K562 (cell line): Measurements from ENCODE around the gene FAM124B. TPM values are rescaled to one million over a fixed set of nuclear protein-coding genes. Genes with fewer than 3 reads are reported as not detected.

Source experiments
- ATAC-seq: fragments of 200-7000 bp; cut with Tn5 transposase; 3 replicates; pipeline ENCODE4 v1.9.1; 2020; ENCODE audit warnings: moderate library complexity
- BruUV-seq: library from RNA; stranded (reverse); fragments of 400-500 nt; replicated peaks from 2 replicates; lab custom pipeline; 2021; lab: Mats Ljungman, UMichigan
- CTCF ChIA-PET: fragments of 300-600 bp; formaldehyde crosslinking; extraction: SDS; loops from one replicate; lab custom pipeline; 2021; ENCODE audit warnings: low intra/inter-chr PET ratio; lab: Yijun Ruan, JAX
- POLR2A ChIA-PET: fragments of 300-600, 350-650 bp; sonication (Branson Sonifier 250); formaldehyde crosslinking; extraction: SDS; loops from one replicate; lab custom pipeline; 2021; ENCODE audit warnings: antibody characterized with exemption, inconsistent platforms; lab: Yijun Ruan, JAX
- DNase-seq, 4 experiments: peaks; one replicate each; pipeline versions ENCODE4 v3.0.0 to v3.0.0-alpha.2; 2011 to 2018; ENCODE audit warnings: low spot score in 3 of 4, mixed read lengths in 3 of 4; ENCODE audit errors: extremely low read depth in 1 of 4
- FAIRE-seq: peaks from 2 replicates; lab custom pipeline; 2011; peaks lifted over from hg19 to GRCh38; lab: Jason Lieb, UNC
- H2AFZ ChIP-seq: 2 replicates; pipeline ENCODE4 v1.6.0; 2011; ENCODE audit warnings: low read depth, low read length, control low read depth, inconsistent platforms
- H3K27ac ChIP-seq: fragments of 200-600 bp; 3 replicates; pipeline ENCODE4 v1.8.0; 2011; ENCODE audit warnings: low read depth, mild to moderate bottlenecking, control low read depth, inconsistent platforms, low read length, moderate library complexity, mixed read lengths; ENCODE audit errors: extremely low read depth
- H3K27me3 ChIP-seq, 2 experiments: fragments of 300-600 bp in 1 of 2; 2 replicates in 1 of 2; 3 replicates in 1 of 2; pipeline versions ENCODE4 v1.6.0 to v1.8.0; 2011; ENCODE audit warnings: inconsistent platforms in 2 of 2, low read length in 2 of 2, mild to moderate bottlenecking in 1 of 2, mixed read lengths in 1 of 2, moderate library complexity in 1 of 2; ENCODE audit not compliant: control insufficient read depth in 2 of 2, insufficient read depth in 2 of 2
- H3K36me3 ChIP-seq: fragments of 300-600 bp; 3 replicates; pipeline ENCODE4 v1.8.0; 2011; ENCODE audit warnings: mild to moderate bottlenecking, low read length, inconsistent platforms; ENCODE audit not compliant: control insufficient read depth, insufficient read depth
- H3K4me1 ChIP-seq, 2 experiments: fragments of 200-600 bp in 1 of 2; replicated peaks in 1 of 2; 2 replicates in 1 of 2; 3 replicates in 1 of 2; pipeline versions ENCODE4 v1.5.1 to v1.8.0; 2011; ENCODE audit warnings: inconsistent platforms in 2 of 2, low read length in 2 of 2, mild to moderate bottlenecking in 1 of 2, mixed read lengths in 1 of 2, moderate library complexity in 1 of 2; ENCODE audit not compliant: control insufficient read depth in 2 of 2, insufficient read depth in 2 of 2
- H3K4me2 ChIP-seq: 2 replicates; pipeline ENCODE4 v1.6.1; 2011; ENCODE audit warnings: low read length, control low read depth, inconsistent platforms, mixed read lengths; ENCODE audit not compliant: insufficient read depth
- H3K4me3 ChIP-seq: fragments of 200-600 bp; sonication (generic), shearing (Covaris generic); 2 replicates; pipeline ENCODE4 v1.5.1; 2016; ENCODE audit warnings: control low read depth, inconsistent platforms
- H3K79me2 ChIP-seq: fragments of 200-600 bp; 3 replicates; pipeline ENCODE4 v1.8.0; 2011; ENCODE audit warnings: low read length, inconsistent platforms; ENCODE audit not compliant: control insufficient read depth, insufficient read depth
- H3K9ac ChIP-seq, 2 experiments: 2 replicates each; pipeline versions ENCODE4 v1.6.0 to v1.6.1; 2011; ENCODE audit warnings: low read depth in 2 of 2, low read length in 2 of 2, control low read depth in 1 of 2, inconsistent platforms in 1 of 2, mild to moderate bottlenecking in 1 of 2, mixed read lengths in 1 of 2; ENCODE audit not compliant: insufficient read depth in 1 of 2
- H3K9me1 ChIP-seq: one replicate; pipeline ENCODE4 v1.6.0; 2011; ENCODE audit warnings: inconsistent platforms, mild to moderate bottlenecking, low read length, moderate library complexity; ENCODE audit not compliant: control insufficient read depth, insufficient read depth
- H3K9me3 ChIP-seq: replicated peaks from 2 replicates; pipeline ENCODE4 v1.5.1; 2011; ENCODE audit warnings: low read depth, low read length, inconsistent platforms; ENCODE audit not compliant: control insufficient read depth, insufficient read depth
- H4K20me1 ChIP-seq: replicated peaks from 2 replicates; pipeline ENCODE4 v1.6.1; 2011; ENCODE audit warnings: low read length, inconsistent platforms, mixed read lengths; ENCODE audit not compliant: control insufficient read depth, insufficient read depth
- ELF1 ChIP-seq: fragments of 200-800 bp; sonication (Bioruptor generic); IDR thresholded peaks from 2 replicates; pipeline ENCODE4 v1.6.1; 2016; ENCODE audit warnings: missing genetic modification characterization, missing compliant biosample characterization
- HDAC6 ChIP-seq: IDR thresholded peaks from 2 replicates; pipeline ENCODE4 v1.6.1; 2012; ENCODE audit warnings: low read depth, mild to moderate bottlenecking, control low read depth, inconsistent platforms, low read length, moderate library complexity
- MED1 ChIP-seq: sonication (generic); formaldehyde crosslinking; IDR thresholded peaks from 2 replicates; pipeline ENCODE4 v1.8.1; 2023; ENCODE audit warnings: missing genetic modification reagents, borderline replicate concordance
- MEF2D ChIP-seq: conservative IDR thresholded peaks from 2 replicates; pipeline ENCODE4 v1.6.1; 2016; ENCODE audit warnings: low read depth, missing genetic modification characterization, missing compliant biosample characterization
- MEIS2 ChIP-seq: fragments of 450-650 bp; IDR thresholded peaks from 2 replicates; pipeline ENCODE4 v1.6.1; 2014; ENCODE audit warnings: mild to moderate bottlenecking; ENCODE audit not compliant: partially characterized antibody
- MIER1 ChIP-seq: fragments of 450-650 bp; IDR thresholded peaks from 2 replicates; pipeline ENCODE4 v1.6.1; 2016; ENCODE audit warnings: antibody characterized with exemption, mild to moderate bottlenecking, low read depth
- POLR2H ChIP-seq: IDR thresholded peaks from 2 replicates; pipeline ENCODE4 v1.6.1; 2016; ENCODE audit warnings: missing genetic modification characterization, low read depth, mild to moderate bottlenecking, control low read depth, missing compliant biosample characterization, moderate library complexity
- SRSF3 ChIP-seq: fragments of 200-400 bp; formaldehyde crosslinking; IDR thresholded peaks from 2 replicates; pipeline ENCODE4 v1.6.1; 2016; ENCODE audit warnings: mild to moderate bottlenecking, low read length, moderate library complexity; ENCODE audit not compliant: insufficient read depth
- STAT5B ChIP-seq: fragments of 250-450 bp; sonication (Bioruptor Pico); IDR thresholded peaks from 2 replicates; pipeline ENCODE4 v1.8.0; 2021; ENCODE audit warnings: mild to moderate bottlenecking, inconsistent platforms
- ZC3H8 ChIP-seq: fragments of 450-650 bp; IDR thresholded peaks from 2 replicates; pipeline ENCODE4 v1.6.1; 2017
- ZNF57 ChIP-seq: fragments of 450-650 bp; formaldehyde crosslinking; IDR thresholded peaks from 2 replicates; pipeline ENCODE4 v1.4.0; 2020; ENCODE audit warnings: mild to moderate bottlenecking, moderate library complexity
- WGBS: fragments of 100-300 bp; shearing (Covaris generic); methylation state at CpG from one replicate; pipeline ENCODE4 v1.1.6; 2016; ENCODE audit warnings: low coverage, mixed read lengths; ENCODE audit not compliant: insufficient coverage; ENCODE audit errors: missing lambda C conversion rate; 5-methylcytosine and 5-hydroxymethylcytosine counted together
- in situ Hi-C: fragments of 300-500 bp; cut with MboI; formaldehyde crosslinking; loops from 4 replicates; pipeline ENCODE4 v1.15.0; 2018; ENCODE audit warnings: inconsistent platforms, mixed read lengths
- intact Hi-C: fragments of 100-400 bp; cut with micrococcal nuclease; formaldehyde crosslinking; loops from 2 replicates; pipeline ENCODE4 v1.14.2; 2022
- polyA plus RNA-seq, 8 experiments: library from polyadenylated mRNA; depleted of rRNA in 4 of 8; stranded (reverse) in 5 of 8; unstranded in 3 of 8; fragments of >200 nt; fragmentation: Nextera tagmentation in 2 of 8; fragmentation: Illumina TruSeq in 1 of 8; extraction: Ambion mirVana in 2 of 8; extraction: Trizol in 1 of 8; gene quantifications; 2 replicates each; pipeline versions ENCODE4 v1.2.1 to v1.2.3, GENCODE V29; 2011 to 2014; ENCODE audit warnings: inconsistent platforms in 1 of 8, missing spikeins in 1 of 8
- total RNA-seq, 7 experiments: library from RNA; depleted of rRNA in 6 of 7; stranded (reverse); fragments of >200 nt in 6 of 7; fragmentation: Illumina TruSeq in 2 of 7; extraction: Trizol in 2 of 7; gene quantifications; 2 replicates each; pipeline versions ENCODE4 v1.2.1 to v1.2.3, GENCODE V29; 2011 to 2021; ENCODE audit warnings: low replicate concordance in 1 of 7
- TF ChIP-seq, protein P1 (sequence below): fragments of 200-800 bp; sonication (Bioruptor generic); IDR thresholded peaks from 2 replicates; pipeline ENCODE4 v1.6.1; 2017; ENCODE audit warnings: missing genetic modification characterization, missing compliant biosample characterization
- TF ChIP-seq, protein P2 (sequence below): fragments of 250-450 bp; sonication (Bioruptor Pico); IDR thresholded peaks from 2 replicates; pipeline ENCODE4 v1.5.1; 2021; ENCODE audit warnings: mild to moderate bottlenecking

Gene FAM124B
- total and polyA plus RNA-seq, 9 of the 15 experiments (the other 6 are each of a cell fraction or from before 2014, with no cell fraction given) = 6.2 to 21.4 (median 9.3) TPM

DNA sequence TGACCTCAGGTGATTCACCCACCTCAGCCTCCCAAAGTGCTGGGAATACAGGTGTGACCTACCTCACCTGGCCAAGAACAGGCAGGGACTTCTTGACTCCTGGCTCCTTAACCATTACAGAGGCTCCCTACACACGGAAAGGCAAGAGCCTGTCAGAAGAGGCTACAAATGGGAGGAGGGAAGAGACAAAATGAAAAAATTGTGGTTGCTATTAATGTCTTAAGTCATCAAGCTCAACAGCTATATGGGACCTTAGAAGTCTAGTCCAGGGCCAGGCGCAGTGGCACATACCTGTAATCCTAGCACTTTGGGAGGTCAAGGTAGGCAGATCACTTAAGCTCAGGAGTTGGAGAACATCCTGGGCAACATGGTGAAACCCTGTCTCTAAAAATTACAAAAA is 11.5 kb upstream of the FAM124B start:
- H3K9me1 ChIP-seq = no peaks in the 10 kb centered on the region
- intact Hi-C loops = no loop called here
- H3K9me3 ChIP-seq = no peaks in the 10 kb centered on the region
- ChIA-PET POLR2A (no interaction called here), CTCF (no interaction called here)
- H3K27me3 ChIP-seq = no peaks in the 10 kb centered on the region
- ATAC-seq (no peak), DNase-seq (no peak), FAIRE-seq (no peak)
- no peak for TF ChIP-seq POLR2H (tag)
- H2AFZ ChIP-seq = no peak overlapping the region
- H3K79me2 ChIP-seq = no peaks in the 10 kb centered on the region
- H3K9ac ChIP-seq = no peak overlapping the region
- no peak overlapping the region for H3K4me2 ChIP-seq
- no peak overlapping the region for H3K27ac ChIP-seq
- no peak overlapping the region for H3K4me3 ChIP-seq
- 0% methylated on average over 2 of the region's 2 CpGs for WGBS
- in situ Hi-C loops = no loop called here
- H3K36me3 ChIP-seq = no peaks in the 10 kb centered on the region
- no TSS peak for BruUV-seq
- no peaks in the 10 kb centered on the region for H3K4me1 ChIP-seq
- H4K20me1 ChIP-seq = no peaks in the 10 kb centered on the region

DNA sequence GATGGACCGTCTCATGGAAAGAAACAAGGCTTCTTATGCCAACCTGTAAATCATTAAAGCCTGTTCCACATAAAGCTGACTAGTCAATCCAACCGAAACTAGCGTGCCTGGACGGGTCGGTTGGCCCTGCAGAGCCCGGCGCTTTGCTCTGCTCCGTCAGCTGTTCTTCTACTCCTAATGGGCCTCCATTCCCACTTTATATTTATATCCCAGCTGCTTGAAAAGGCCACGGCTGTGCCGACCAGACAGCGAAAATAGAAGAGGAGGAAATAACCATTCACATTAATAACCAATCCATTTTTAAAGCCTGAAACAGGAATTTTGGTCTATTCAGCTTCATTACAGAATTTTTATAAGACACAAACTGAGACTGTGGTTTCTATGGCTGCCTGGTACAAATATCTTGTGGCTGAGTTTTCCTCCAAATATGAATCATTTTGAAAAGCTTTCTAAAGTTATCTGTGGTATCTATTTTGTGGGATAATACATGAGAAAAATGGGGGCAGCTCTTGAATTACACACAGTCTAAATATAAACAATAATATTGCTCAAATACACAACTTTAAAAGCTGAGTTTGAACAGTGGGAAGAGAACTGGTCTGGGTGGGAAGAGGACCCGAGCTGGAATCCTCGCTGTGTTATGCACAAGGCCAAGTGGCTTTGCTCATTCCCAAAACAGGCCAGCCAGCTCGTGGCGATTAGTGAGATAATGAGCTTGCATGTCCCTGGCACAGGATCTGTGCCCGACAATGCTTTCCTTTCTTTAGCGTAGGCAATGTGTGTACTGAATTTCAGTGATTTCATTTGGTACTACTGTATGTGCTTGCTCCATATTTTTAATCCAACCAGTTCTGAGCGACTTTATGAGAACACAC is 10.5 kb upstream of the FAM124B start:
- Histone ChIP-seq H2AFZ (peak overlapping the region; percentile 35; the same call in 1 of the 2 replicates), H3K27ac (no peak overlapping the region), H3K9me3 (no peaks in the 10 kb centered on the region), H3K27me3 (no peaks in the 10 kb centered on the region), H3K4me2 (no peak overlapping the region), H3K4me1 (no peaks in the 10 kb centered on the region), H4K20me1 (no peaks in the 10 kb centered on the region), H3K36me3 (no peaks in the 10 kb centered on the region), H3K9me1 (no peaks in the 10 kb centered on the region), H3K4me3 (no peak overlapping the region), H3K79me2 (no peaks in the 10 kb centered on the region), H3K9ac (no peak overlapping the region)
- POLR2A ChIA-PET = interaction anchor here (0.7 to 1.0 kb wide), 2 partner anchors 9 to 177 kb away, joined by 3 to 4 read pairs; no protein-coding TSS in a partner anchor
- CTCF ChIA-PET = no interaction called here
- no peak for DNase-seq
- intact Hi-C loops (no loop called here), in situ Hi-C loops (no loop called here)
- WGBS = 52% methylated on average over 17 of the region's 18 CpGs
- no peak for FAIRE-seq
- no TSS peak for BruUV-seq
- no peak; the same call in 2 of the 3 replicates for ATAC-seq
- TF ChIP-seq STAT5B = no peak
- no peak for TF ChIP-seq ELF1 (tag)
- TF ChIP-seq SRSF3 = no peak
- no peak for TF ChIP-seq ZC3H8
- TF ChIP-seq ZNF57 = no peak
- no peak for TF ChIP-seq MIER1
- no peak for TF ChIP-seq MEIS2
- TF ChIP-seq, protein P1, sequence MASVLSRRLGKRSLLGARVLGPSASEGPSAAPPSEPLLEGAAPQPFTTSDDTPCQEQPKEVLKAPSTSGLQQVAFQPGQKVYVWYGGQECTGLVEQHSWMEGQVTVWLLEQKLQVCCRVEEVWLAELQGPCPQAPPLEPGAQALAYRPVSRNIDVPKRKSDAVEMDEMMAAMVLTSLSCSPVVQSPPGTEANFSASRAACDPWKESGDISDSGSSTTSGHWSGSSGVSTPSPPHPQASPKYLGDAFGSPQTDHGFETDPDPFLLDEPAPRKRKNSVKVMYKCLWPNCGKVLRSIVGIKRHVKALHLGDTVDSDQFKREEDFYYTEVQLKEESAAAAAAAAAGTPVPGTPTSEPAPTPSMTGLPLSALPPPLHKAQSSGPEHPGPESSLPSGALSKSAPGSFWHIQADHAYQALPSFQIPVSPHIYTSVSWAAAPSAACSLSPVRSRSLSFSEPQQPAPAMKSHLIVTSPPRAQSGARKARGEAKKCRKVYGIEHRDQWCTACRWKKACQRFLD = no peak
- no peak for TF ChIP-seq MEF2D
- TF ChIP-seq, protein P2, sequence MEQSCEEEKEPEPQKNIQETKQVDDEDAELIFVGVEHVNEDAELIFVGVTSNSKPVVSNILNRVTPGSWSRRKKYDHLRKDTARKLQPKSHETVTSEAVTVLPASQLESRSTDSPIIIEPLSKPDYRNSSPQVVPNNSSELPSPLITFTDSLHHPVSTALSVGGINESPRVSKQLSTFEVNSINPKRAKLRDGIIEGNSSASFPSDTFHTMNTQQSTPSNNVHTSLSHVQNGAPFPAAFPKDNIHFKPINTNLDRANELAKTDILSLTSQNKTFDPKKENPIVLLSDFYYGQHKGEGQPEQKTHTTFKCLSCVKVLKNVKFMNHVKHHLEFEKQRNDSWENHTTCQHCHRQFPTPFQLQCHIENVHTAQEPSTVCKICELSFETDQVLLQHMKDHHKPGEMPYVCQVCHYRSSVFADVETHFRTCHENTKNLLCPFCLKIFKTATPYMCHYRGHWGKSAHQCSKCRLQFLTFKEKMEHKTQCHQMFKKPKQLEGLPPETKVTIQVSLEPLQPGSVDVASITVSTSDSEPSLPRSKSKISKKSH = no peak
- TF ChIP-seq MED1 (CRISPR knock-in tag) = no peak
- TF ChIP-seq HDAC6 = no peak
